ENCODE measurements around the gene NMT2.

The NMT2 gene

GRCh38 chr10:15084502-15084922 is 84.0 kb downstream of the NMT2 start:
- no peak for DNase-seq

- no peak for DNase-seq
Measured at GRCh38 chr10:15083674-15084501, 84.6 kb downstream of the NMT2 start.

DNA sequence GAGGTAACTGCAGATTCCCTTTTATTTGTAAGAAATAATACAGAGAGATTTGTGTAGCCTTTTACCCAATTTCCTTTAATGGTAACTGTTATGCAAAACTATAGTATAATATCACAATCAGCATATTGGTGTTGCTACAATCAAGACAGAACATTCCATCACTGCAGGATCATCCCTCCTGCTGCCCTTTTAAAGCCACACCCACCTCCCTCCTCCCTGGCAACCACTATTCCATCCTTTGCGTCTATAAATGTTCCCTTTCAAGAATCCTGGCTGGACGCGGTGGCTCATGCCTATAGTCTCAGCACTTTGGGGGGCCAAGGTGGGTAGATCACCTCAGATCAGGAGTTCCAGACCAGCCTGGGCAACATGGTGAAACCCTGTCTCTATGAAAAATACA is 93.1 kb downstream of the NMT2 start:
- no peak for DNase-seq

DNA sequence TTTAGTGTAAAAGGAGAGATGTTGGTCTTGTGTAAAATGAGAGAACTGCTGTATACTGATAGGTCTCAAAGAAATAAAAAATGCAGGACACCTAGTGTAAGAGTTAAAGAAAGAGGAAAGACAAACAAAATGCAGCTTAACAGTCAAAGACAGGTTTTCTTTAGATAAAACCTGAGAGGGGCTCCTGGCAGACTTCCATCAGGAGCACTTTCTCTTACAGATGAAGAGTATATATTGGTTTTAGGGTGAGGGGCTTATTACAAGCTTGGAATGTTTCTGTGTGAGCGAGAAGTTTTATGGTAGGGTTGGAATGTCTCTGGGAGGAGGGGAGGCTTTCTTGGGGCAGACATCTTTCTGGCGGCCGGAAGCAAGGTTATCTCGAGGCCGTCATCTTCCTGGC is 96.1 kb downstream of the NMT2 start:
- no peak for DNase-seq

DNA sequence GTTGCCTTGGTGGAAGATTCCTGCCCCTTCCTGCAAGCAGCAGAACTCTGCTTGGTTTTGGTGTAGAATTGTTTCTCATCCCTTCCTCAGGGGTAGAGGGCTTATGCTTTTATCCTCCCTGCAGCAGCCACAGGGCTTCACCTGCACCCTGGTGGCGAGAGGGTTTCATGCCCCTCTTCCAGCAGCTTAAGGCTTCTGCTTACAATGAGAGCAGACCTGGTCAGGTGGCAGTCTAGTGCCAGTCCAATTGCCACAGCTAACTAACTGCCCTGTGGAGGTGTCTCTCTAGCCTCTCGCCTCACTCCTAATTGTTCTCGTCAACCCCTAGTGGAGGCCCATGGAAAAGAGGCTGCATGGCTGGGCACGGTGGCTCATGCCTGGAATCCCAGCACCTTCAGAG is 99.3 kb downstream of the NMT2 start:
- no peak for DNase-seq

- no peak for DNase-seq
Measured at GRCh38 chr10:15068802-15069201, 99.7 kb downstream of the NMT2 start.

- DNase-seq, result no peak
Measured at GRCh38 chr10:15067154-15067553, 101.3 kb downstream of the NMT2 start.

DNA sequence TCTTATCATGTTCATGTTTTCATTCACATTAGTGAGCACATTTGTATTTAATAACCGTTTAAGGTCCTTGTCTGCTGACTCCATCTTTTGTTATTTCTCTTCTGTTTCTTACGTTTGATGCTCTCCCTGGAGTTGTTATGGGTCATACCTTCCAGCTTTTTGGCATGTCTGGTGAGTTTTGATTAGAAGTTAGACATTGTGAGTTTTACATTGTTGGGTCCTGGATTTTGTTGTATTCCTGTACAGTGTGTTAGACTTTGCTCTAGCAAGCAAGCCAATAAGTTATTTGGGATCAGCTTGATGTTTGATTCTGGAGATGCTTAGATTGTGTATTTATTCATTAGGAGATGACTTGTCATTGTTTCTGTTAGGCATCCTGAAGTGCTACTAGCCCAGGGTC is 107.9 kb downstream of the NMT2 start:
- no peak for DNase-seq

DNA sequence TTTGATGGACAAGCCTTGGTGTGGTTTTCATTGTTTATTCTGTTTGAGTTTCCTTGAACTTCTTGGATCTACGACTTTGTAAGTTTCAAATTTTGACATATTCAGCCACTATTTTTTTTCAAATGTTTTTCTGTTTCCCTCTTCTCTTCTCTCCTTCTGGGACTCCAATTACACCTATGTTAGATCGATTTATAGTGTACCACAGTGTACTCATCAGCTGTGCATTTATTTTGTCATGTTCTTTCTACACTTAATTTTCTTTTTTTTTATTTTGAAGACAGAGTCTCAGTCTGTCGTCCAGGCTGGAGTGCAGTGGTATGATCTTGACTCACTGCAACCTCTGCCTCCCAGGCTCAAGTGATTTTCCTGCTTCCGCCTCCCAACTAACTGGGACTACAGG is 108.6 kb downstream of the NMT2 start:
- no peak for DNase-seq

DNA sequence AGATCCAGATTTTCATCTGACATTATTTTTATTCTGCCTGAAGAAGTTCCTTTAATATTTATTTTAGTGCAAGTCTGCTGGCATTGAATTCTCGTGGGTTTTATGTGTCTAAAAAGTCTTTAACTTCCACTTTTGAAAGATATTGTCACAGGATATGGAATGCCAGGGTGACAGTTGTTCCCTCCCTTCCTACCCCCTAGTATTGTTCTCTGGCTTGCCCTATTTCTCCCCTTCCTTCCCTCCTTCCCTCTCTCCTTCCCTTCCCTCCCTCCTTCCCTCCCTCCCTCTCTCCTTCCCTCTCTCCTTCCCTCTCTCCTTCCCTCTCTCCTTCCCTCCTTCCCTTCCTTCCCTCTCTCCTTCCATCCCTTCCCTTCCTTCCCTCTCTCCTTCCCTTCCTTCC is 109.8 kb downstream of the NMT2 start:
- DNase-seq, result no peak

All from NCI-H1694 treated with DMSO at 0.1 percent for 48 hours (cell line).